ENCODE data around the gene MFAP4.
A peak's percentile ranks its signal among the peaks of the same experiment; 100 is the strongest.

Gene MFAP4

DNA sequence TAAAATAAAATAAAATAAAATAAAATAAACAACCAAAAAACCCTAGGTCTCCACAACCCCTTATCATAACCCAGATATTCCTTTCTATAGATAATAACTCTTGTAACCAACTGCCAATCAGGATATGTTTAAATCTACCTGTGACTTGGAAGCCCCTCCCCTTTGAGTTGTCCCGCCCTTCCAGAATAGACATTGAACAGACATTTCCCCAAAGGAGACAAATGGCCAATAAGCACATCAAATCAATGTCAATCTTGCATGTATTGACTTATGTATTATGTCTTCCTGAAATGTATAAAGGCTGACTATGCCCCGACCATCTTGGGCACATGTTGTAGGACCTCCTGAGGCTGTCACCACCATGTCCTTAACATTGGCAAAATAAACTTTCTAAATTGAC, 10.2 kb downstream of the MFAP4 start:
- TF ChIP-seq, protein P1, sequence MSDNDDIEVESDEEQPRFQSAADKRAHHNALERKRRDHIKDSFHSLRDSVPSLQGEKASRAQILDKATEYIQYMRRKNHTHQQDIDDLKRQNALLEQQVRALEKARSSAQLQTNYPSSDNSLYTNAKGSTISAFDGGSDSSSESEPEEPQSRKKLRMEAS (IDR thresholded peaks at IDR 0.05): 0 out of 2 replicates have a peak, but pooled peaks have one; percentile 22
- TF ChIP-seq, protein P2, sequence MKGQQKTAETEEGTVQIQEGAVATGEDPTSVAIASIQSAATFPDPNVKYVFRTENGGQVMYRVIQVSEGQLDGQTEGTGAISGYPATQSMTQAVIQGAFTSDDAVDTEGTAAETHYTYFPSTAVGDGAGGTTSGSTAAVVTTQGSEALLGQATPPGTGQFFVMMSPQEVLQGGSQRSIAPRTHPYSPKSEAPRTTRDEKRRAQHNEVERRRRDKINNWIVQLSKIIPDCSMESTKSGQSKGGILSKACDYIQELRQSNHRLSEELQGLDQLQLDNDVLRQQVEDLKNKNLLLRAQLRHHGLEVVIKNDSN (IDR thresholded peaks at IDR 0.05): no peak

DNA sequence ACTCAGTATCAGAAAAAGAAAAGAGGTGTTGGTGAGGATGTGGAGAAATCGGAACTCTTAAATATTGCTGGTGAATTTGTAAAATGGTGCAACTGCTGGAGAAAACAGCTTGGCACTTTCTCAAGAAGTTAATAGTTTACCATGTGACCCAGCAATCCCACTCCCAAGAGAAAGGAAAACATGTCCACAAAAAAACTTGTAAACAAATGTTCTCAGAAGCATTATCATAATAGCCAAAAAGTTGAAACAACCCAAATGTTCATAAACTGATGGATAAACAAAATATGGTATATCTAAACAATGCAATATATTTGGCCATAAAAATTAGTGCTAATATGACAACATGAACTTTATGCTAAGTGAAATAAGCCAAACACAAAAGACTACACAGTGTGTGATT, 11.3 kb downstream of the MFAP4 start:
- TF ChIP-seq RAD21 (IDR thresholded peaks at IDR 0.05; ENCODE audit: low read depth): no peak
- TF ChIP-seq TAF1 (IDR thresholded peaks at IDR 0.05; ENCODE audit: low read depth): no peak
- TF ChIP-seq, protein P2 (IDR thresholded peaks at IDR 0.05): no peak
- no peak for TF ChIP-seq YY1 (IDR thresholded peaks at IDR 0.05; ENCODE audit: low read depth)
- TF ChIP-seq TEAD4 (IDR thresholded peaks at IDR 0.05): no peak
- no peak for TF ChIP-seq NFIC (IDR thresholded peaks at IDR 0.05)
- no peak for TF ChIP-seq FOXM1 (IDR thresholded peaks at IDR 0.05; ENCODE audit: borderline replicate concordance, low read depth)
- TF ChIP-seq CEBPB (IDR thresholded peaks at IDR 0.05): no peak

DNA sequence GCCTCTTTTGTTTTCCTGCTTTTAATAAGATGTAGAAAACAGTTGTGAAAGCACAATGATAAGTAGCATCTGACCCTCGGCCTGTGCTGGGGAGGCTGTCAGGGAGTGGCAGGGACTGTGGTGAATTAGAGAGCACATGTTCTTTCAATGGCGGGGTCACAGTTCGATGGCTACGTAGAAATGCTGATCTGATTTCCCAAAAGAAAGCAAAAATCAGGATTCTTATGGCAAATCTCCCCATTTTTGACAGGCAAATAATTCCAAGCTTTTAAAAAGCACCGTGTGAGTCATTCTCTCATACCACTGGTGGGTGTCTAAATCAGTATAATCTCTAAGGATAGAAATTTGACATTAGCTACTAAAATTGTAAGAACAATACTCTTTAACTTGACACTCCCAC, 12.9 kb downstream of the MFAP4 start:
- TF ChIP-seq TCF12 (IDR thresholded peaks at IDR 0.05; ENCODE audit: low read depth) (no peak), CEBPB (IDR thresholded peaks at IDR 0.05) (no peak), FOXM1 (IDR thresholded peaks at IDR 0.05; ENCODE audit: borderline replicate concordance, low read depth) (no peak), YY1 (IDR thresholded peaks at IDR 0.05; ENCODE audit: low read depth) (no peak), ZBTB7A (IDR thresholded peaks at IDR 0.05; ENCODE audit: low read depth) (no peak), TAF1 (IDR thresholded peaks at IDR 0.05; ENCODE audit: low read depth) (no peak), NFIC (IDR thresholded peaks at IDR 0.05) (no peak), CREB1 (IDR thresholded peaks at IDR 0.05; ENCODE audit: low read depth) (no peak), RAD21 (IDR thresholded peaks at IDR 0.05; ENCODE audit: low read depth) (no peak)
- TF ChIP-seq, protein P2 (IDR thresholded peaks at IDR 0.05): no peak
- TF ChIP-seq, protein P1 (IDR thresholded peaks at IDR 0.05): no peak
- TF ChIP-seq, protein P3, sequence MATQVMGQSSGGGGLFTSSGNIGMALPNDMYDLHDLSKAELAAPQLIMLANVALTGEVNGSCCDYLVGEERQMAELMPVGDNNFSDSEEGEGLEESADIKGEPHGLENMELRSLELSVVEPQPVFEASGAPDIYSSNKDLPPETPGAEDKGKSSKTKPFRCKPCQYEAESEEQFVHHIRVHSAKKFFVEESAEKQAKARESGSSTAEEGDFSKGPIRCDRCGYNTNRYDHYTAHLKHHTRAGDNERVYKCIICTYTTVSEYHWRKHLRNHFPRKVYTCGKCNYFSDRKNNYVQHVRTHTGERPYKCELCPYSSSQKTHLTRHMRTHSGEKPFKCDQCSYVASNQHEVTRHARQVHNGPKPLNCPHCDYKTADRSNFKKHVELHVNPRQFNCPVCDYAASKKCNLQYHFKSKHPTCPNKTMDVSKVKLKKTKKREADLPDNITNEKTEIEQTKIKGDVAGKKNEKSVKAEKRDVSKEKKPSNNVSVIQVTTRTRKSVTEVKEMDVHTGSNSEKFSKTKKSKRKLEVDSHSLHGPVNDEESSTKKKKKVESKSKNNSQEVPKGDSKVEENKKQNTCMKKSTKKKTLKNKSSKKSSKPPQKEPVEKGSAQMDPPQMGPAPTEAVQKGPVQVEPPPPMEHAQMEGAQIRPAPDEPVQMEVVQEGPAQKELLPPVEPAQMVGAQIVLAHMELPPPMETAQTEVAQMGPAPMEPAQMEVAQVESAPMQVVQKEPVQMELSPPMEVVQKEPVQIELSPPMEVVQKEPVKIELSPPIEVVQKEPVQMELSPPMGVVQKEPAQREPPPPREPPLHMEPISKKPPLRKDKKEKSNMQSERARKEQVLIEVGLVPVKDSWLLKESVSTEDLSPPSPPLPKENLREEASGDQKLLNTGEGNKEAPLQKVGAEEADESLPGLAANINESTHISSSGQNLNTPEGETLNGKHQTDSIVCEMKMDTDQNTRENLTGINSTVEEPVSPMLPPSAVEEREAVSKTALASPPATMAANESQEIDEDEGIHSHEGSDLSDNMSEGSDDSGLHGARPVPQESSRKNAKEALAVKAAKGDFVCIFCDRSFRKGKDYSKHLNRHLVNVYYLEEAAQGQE (IDR thresholded peaks at IDR 0.05; ENCODE audit: low read depth): no peak

DNA sequence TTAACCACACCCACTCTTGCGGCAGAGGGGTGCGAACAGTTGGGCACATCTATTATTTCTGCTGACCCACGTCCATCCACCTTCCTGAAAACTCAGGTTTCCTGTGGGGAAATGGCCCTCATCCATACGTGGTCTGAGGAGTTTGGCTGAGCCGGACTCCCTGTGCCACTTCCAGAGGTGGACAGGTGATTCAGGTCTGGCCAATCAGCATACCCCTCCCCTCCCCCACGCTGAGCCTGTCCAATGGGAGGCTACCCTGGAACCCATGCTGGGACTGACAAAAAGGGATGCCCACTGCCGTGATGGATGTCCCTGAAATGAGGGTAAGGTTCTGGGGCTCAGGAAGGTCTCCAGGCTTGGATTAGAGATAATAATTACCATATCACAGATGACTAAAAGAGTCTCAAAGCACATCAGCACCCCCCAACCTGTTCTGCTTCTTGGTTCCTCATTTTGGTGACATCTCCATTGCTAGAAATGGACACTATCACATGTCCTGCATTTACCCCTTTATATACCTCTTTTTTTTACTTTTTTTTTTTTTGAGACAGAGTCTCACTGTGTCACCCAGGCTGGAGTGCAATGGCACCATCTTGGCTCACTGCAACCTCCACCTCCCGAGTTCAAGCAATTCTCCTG, 14.0 kb downstream of the MFAP4 start:
- no peak for TF ChIP-seq TEAD4 (IDR thresholded peaks at IDR 0.05)
- no peak for TF ChIP-seq EP300 (IDR thresholded peaks at IDR 0.05; ENCODE audit: borderline replicate concordance)
- TF ChIP-seq, protein P2 (IDR thresholded peaks at IDR 0.05): no peak
- no peak for TF ChIP-seq NFIC (IDR thresholded peaks at IDR 0.05)
- no peak for TF ChIP-seq YY1 (IDR thresholded peaks at IDR 0.05; ENCODE audit: low read depth)
- TF ChIP-seq ZBTB7A (IDR thresholded peaks at IDR 0.05; ENCODE audit: low read depth): no peak
- TF ChIP-seq RAD21 (IDR thresholded peaks at IDR 0.05; ENCODE audit: low read depth): no peak
- TF ChIP-seq, protein P1 (IDR thresholded peaks at IDR 0.05): no peak
- TF ChIP-seq FOXM1 (IDR thresholded peaks at IDR 0.05; ENCODE audit: borderline replicate concordance, low read depth): no peak
- no peak for TF ChIP-seq TCF12 (IDR thresholded peaks at IDR 0.05; ENCODE audit: low read depth)

DNA sequence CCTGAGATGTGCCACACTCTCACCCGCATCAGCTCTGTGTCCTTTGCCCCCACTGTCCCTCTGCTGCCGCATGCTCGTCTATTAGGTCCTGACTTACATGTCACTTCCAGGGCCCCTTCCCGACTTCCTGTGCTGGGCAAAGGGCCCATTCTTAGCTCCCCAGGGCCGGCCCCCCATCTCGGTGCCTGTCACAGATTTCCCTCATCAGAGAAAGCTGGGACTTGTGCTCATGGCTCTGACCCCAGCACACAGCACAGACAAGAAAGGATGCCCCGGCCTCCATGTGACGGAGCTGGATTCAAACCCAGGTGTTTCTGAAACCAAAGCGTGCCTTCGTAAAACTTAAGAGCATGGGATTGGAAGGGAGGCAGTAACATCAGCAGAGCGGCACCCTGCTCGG, 14.6 kb downstream of the MFAP4 start:
- TF ChIP-seq CEBPB (IDR thresholded peaks at IDR 0.05): no peak
- TF ChIP-seq, protein P3 (IDR thresholded peaks at IDR 0.05; ENCODE audit: low read depth): no peak
- TF ChIP-seq EGR1 (IDR thresholded peaks at IDR 0.05): no peak
- no peak for TF ChIP-seq FOXM1 (IDR thresholded peaks at IDR 0.05; ENCODE audit: borderline replicate concordance, low read depth)
- no peak for TF ChIP-seq EP300 (IDR thresholded peaks at IDR 0.05; ENCODE audit: borderline replicate concordance)
- no peak for TF ChIP-seq TCF12 (IDR thresholded peaks at IDR 0.05; ENCODE audit: low read depth)
- TF ChIP-seq, protein P2 (IDR thresholded peaks at IDR 0.05): no peak
- TF ChIP-seq YY1 (IDR thresholded peaks at IDR 0.05; ENCODE audit: low read depth): no peak
- TF ChIP-seq NFIC (IDR thresholded peaks at IDR 0.05): no peak
- TF ChIP-seq, protein P1 (IDR thresholded peaks at IDR 0.05): no peak
- TF ChIP-seq ZBTB7A (IDR thresholded peaks at IDR 0.05; ENCODE audit: low read depth): no peak
- no peak for TF ChIP-seq TEAD4 (IDR thresholded peaks at IDR 0.05)
